Hematopoietic multipotent progenitor cell treated with erythropoietin and hydrocortisone succinate and interleukin-3 and kit ligand, for 4 days (in vitro differentiated cells): ENCODE results near the gene NEU2.

Source experiments
- DNase-seq: peaks from one replicate; pipeline ENCODE4 v3.0.0-alpha.2; 2015

NEU2 gene

GRCh38 chr2:233080836-233081229 lies 48.4 kb downstream of the NEU2 start:
- no peak for DNase-seq

GRCh38 chr2:233081232-233081730 lies 48.8 kb downstream of the NEU2 start:
- peak; percentile 59 for DNase-seq

GRCh38 chr2:233081731-233082221 lies 49.3 kb downstream of the NEU2 start:
- no peak for DNase-seq

GRCh38 chr2:233082222-233082930 lies 49.9 kb downstream of the NEU2 start:
- peak; percentile 72 for DNase-seq

- DNase-seq: peak; percentile 73
Measured at GRCh38 chr2:233082931-233083755, 50.7 kb downstream of the NEU2 start.

- DNase-seq: no peak
Measured at GRCh38 chr2:233083782-233084181, 51.3 kb downstream of the NEU2 start.

GRCh38 chr2:233084488-233084887 lies 52.0 kb downstream of the NEU2 start:
- DNase-seq: peak; percentile 91
